ACC112 (cell line): ENCODE results near the gene POU2F1.
"Not testable (repeated sequence)": the region's sequence is repeated elsewhere in the genome, so short reads cannot be mapped to it uniquely, and the experiment has no call there.

Experiments used
- H2AFZ ChIP-seq: fragments of 200-600 bp; sonication (generic); one replicate; pipeline ENCODE4 v1.6.0; 2017; ENCODE audit warnings: antibody characterized with exemption, low read length; ENCODE audit not compliant: unreplicated experiment
- H3K27ac ChIP-seq: fragments of 200-600 bp; sonication (generic); 2 replicates; pipeline ENCODE4 v1.5.1; 2014; ENCODE audit warnings: low read depth, mild to moderate bottlenecking, antibody characterized with exemption, low read length, moderate library complexity
- H3K27me3 ChIP-seq: fragments of 200-600 bp; sonication (generic); 2 replicates; pipeline ENCODE4 v1.6.1; 2014; ENCODE audit warnings: mild to moderate bottlenecking, antibody characterized with exemption, low read length, moderate library complexity, mixed read lengths; ENCODE audit not compliant: insufficient read depth
- H3K36me3 ChIP-seq: fragments of 200-600 bp; sonication (generic); 2 replicates; pipeline ENCODE4 v1.6.1; 2016; ENCODE audit warnings: mild to moderate bottlenecking, antibody characterized with exemption, low read length, moderate library complexity, mixed read lengths; ENCODE audit not compliant: insufficient read depth
- H3K4me1 ChIP-seq: fragments of 200-600 bp; sonication (generic); one replicate; pipeline ENCODE4 v1.6.1; 2016; ENCODE audit warnings: low read length, mixed read lengths; ENCODE audit not compliant: insufficient read depth, unreplicated experiment, control insufficient read depth
- H3K4me3 ChIP-seq: fragments of 200-600 bp; sonication (generic); 2 replicates; pipeline ENCODE4 v1.5.1; 2014; ENCODE audit warnings: mild to moderate bottlenecking, low read depth, low read length
- H3K79me2 ChIP-seq: fragments of 200-600 bp; sonication (generic); one replicate; pipeline ENCODE4 v1.6.0; 2016; ENCODE audit warnings: low read length; ENCODE audit not compliant: control insufficient read depth, unreplicated experiment, insufficient read depth

POU2F1 gene

GRCh38 chr1:167205306-167206050 is 15.2 kb upstream of the POU2F1 start:
- H3K4me3 ChIP-seq, H2AFZ ChIP-seq: not testable (repeated sequence)
- H3K27me3 ChIP-seq: peaks cover 24% of the 10 kb centered on the region

DNA sequence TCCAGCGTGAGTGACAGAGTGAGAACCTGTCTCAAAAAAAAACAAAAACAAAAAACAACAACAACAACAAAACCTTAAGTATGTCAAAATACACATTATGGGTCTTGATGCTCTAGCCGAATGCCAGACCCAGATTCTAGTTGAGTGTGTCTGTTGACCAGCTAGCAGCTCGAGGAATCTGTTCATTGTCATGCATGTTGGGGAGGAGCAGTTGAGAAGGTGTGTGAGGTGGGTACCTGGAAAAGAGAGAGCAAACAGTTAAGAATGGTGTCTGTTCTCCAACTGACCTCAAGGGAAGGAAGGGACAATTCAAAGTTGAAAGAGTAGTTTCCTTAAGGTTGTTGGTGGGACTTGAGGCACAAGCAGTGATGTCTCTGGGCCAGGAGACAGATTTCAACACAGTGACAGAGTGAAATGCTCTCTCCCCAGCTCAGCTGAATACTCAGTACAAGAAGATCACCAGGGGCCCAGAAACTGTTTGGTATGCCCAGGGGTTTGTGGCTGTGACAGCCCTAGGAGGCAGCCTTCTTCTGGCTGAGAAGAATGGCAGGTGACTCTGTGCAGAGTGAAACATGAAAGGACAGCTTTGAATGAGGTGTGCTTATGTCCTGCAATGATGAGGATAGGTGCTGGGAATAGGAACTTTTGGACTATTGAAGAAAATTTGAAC is 14.4 kb upstream of the POU2F1 start:
- no peaks in the 10 kb centered on the region for H3K4me1 ChIP-seq
- no peak overlapping the region for H3K27ac ChIP-seq
- no peaks in the 10 kb centered on the region for H3K79me2 ChIP-seq
- peaks cover 24% of the 10 kb centered on the region for H3K27me3 ChIP-seq
- no peaks in the 10 kb centered on the region for H3K36me3 ChIP-seq
- H3K4me3 ChIP-seq: no peak overlapping the region
- no peak overlapping the region for H2AFZ ChIP-seq

More at GRCh38 chr1:167205306-167206050, 15.2 kb upstream of the POU2F1 start:
- not testable (repeated sequence) for H3K4me1 ChIP-seq, H3K27ac ChIP-seq, H3K36me3 ChIP-seq, H3K79me2 ChIP-seq

DNA sequence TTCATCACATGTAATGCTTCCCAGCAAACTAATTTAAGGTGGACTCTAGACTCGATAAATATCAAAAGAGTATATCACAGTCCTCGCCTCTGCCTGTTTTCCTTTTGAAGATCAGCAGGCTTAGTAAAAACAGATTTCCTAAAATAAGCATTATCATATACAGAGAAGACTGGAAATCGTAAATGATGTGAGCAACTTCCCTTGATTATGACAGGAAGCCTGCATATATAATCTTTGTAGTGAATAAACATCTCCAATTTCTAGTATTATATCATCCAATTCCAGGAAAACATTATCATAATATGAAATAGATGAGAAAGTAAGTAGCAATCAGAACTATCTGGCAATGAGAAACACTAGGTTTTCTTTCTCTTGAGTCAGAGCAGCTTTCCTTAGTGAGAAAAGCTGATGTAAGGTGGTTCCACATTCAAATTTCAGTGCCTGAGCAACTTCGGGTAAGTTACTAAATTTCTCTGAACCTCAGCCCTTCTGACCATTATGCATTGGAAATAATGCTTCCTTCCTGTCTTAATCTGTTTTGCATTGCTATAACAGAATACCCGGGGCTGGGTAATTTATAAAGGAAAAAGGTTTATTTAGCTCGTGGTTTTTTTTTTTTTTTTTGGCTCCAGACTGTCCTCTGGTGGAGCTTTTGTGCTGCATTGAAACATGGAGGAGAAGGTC is 12.6 kb upstream of the POU2F1 start:
- H3K79me2 ChIP-seq: no peaks in the 10 kb centered on the region
- H2AFZ ChIP-seq: no peak overlapping the region
- no peaks in the 10 kb centered on the region for H3K36me3 ChIP-seq
- no peak overlapping the region for H3K4me3 ChIP-seq
- no peaks in the 10 kb centered on the region for H3K4me1 ChIP-seq
- peaks cover 24% of the 10 kb centered on the region for H3K27me3 ChIP-seq
- no peak overlapping the region for H3K27ac ChIP-seq

DNA sequence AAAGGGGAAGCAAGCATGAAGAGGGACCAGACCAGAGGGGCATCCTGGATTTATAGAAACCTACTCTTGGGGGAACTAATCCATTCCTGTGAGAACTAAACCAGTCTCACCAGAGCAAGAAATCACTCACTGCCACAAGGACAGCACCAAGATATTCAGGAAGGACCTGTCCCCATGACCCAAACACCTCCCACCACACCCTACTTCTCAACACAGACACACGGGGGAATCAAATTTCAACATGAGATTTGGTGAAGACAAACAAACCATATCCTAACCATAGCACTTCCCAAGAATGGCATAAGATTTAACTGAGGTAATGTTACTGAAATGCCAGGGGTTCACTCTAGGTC is 12.1 kb upstream of the POU2F1 start:
- no peaks in the 10 kb centered on the region for H3K79me2 ChIP-seq
- H2AFZ ChIP-seq: no peak overlapping the region
- no peaks in the 10 kb centered on the region for H3K36me3 ChIP-seq
- H3K27me3 ChIP-seq: peaks cover 24% of the 10 kb centered on the region
- H3K4me3 ChIP-seq: no peak overlapping the region
- H3K4me1 ChIP-seq: no peaks in the 10 kb centered on the region
- H3K27ac ChIP-seq: no peak overlapping the region

GRCh38 chr1:167209044-167209443 is 11.6 kb upstream of the POU2F1 start:
- H3K27ac ChIP-seq: no peak overlapping the region
- no peaks in the 10 kb centered on the region for H3K79me2 ChIP-seq
- H3K36me3 ChIP-seq: no peaks in the 10 kb centered on the region
- H3K4me1 ChIP-seq: no peaks in the 10 kb centered on the region
- peaks cover 29% of the 10 kb centered on the region for H3K27me3 ChIP-seq
- no peak overlapping the region for H3K4me3 ChIP-seq
- no peak overlapping the region for H2AFZ ChIP-seq

DNA sequence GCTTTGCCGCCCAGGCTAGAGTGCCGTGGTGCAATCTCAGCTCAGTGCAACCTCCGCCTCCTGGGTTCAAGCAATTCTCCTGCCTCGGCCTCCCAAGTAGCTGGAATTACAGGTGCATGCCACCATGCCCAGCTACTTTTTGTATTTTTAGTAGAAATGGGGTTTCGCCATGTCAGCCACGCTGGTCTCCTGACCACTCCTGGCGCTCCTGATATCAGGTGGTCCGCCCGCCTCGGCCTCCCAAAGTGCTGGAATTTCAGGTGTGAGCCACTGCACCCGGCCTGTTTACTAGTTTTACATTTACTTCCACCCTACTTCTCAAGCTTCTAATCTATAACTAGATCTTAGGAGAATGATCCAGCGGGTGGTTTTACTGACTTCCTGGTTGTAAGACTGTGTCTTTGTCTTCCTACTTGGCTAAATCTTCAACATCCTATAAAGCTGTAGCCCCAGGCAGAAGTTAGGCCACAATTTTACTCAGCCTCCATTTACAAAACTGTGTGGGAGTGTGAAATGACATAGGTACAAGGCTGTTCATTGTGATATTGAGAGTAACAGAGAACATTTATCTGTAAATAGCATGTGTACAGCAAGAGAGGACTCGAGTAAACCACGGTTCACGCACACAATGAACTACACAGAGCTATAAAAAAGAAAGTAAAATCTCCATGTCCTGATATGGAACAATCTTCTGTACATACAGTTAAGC is 9.6 kb upstream of the POU2F1 start:
- Histone ChIP-seq H2AFZ (no peak overlapping the region), H3K79me2 (no peaks in the 10 kb centered on the region), H3K4me1 (no peaks in the 10 kb centered on the region), H3K27ac (no peak overlapping the region), H3K27me3 (peaks cover 38% of the 10 kb centered on the region), H3K36me3 (no peaks in the 10 kb centered on the region), H3K4me3 (no peak overlapping the region)

DNA sequence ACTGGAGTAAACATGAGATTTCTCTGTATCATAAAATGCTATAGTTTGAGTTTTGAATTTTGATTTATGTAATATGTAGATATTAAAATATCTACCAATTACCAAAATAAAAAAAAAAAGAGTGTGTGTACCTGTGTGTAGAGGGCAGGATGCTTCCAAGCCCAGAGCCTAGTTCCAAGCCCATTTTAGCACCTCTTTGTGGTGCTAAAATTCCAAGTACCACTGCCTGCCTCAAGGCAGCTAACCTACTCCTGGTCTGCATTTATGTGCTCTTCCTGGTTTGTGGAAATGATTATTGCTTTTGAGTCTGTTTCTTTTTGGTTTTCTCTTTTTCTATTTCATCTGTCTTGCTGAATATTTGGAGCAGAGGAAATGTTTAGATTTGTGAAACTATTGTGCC is 8.7 kb upstream of the POU2F1 start:
- no peak overlapping the region for H2AFZ ChIP-seq
- H3K27ac ChIP-seq: no peak overlapping the region
- H3K4me3 ChIP-seq: no peak overlapping the region
- no peaks in the 10 kb centered on the region for H3K79me2 ChIP-seq
- H3K36me3 ChIP-seq: no peaks in the 10 kb centered on the region
- H3K4me1 ChIP-seq: no peaks in the 10 kb centered on the region
- peaks cover 38% of the 10 kb centered on the region for H3K27me3 ChIP-seq

GRCh38 chr1:167216809-167217208 is 3.9 kb upstream of the POU2F1 start:
- Histone ChIP-seq H3K27ac (no peak overlapping the region), H3K4me3 (no peak overlapping the region), H3K36me3 (no peaks in the 10 kb centered on the region), H2AFZ (no peak overlapping the region), H3K79me2 (peaks cover 4% of the 10 kb centered on the region), H3K4me1 (peaks cover 6% of the 10 kb centered on the region), H3K27me3 (peaks cover 14% of the 10 kb centered on the region)

GRCh38 chr1:167219194-167219593 is 1.5 kb upstream of the POU2F1 start:
- Histone ChIP-seq H3K36me3 (no peaks in the 10 kb centered on the region), H3K4me1 (peaks cover 24% of the 10 kb centered on the region), H3K4me3 (peak overlapping the region; percentile 87), H2AFZ (peak overlapping the region; percentile 97), H3K27me3 (peaks cover 7% of the 10 kb centered on the region), H3K27ac (no peak overlapping the region), H3K79me2 (peaks cover 26% of the 10 kb centered on the region)

GRCh38 chr1:167219646-167220536 is 795 bp upstream of the POU2F1 start:
- peak overlapping the region; percentile 97 for H2AFZ ChIP-seq
- peak overlapping the region; percentile 36; the same call in 1 of the 2 replicates for H3K27ac ChIP-seq
- no peaks in the 10 kb centered on the region for H3K36me3 ChIP-seq
- H3K27me3 ChIP-seq: peaks cover under 1% of the 10 kb centered on the region; the same call in 1 of the 2 replicates
- H3K4me3 ChIP-seq: peak overlapping the region; percentile 87
- peaks cover 32% of the 10 kb centered on the region for H3K79me2 ChIP-seq
- H3K4me1 ChIP-seq: peaks cover 24% of the 10 kb centered on the region
